Panc1 (cell line): ENCODE data around the gene AMDHD1.

Experiments used
- CTCF ChIP-seq: fragments of 450-650 bp; IDR thresholded peaks from 2 replicates; pipeline ENCODE4 v1.5.1; 2017; ENCODE audit warnings: mild to moderate bottlenecking
- POLR2AphosphoS5 ChIP-seq: IDR thresholded peaks from 2 replicates; pipeline ENCODE4 v1.6.1; 2012; ENCODE audit warnings: mild to moderate bottlenecking, low read depth, low read length, moderate library complexity
- TCF7L2 ChIP-seq: IDR thresholded peaks from 2 replicates; pipeline ENCODE4 v1.6.1; 2011; ENCODE audit warnings: mild to moderate bottlenecking, low read depth, low read length, inconsistent platforms
- TF ChIP-seq, protein P1 (sequence below), 2 experiments: IDR thresholded peaks; 2 replicates each; pipeline ENCODE4 v1.6.1; 2011 to 2012; ENCODE audit warnings: low read depth in 2 of 2, control low read depth in 1 of 2, low read length in 1 of 2, mild to moderate bottlenecking in 1 of 2, moderate library complexity in 1 of 2; ENCODE audit not compliant: insufficient read depth in 1 of 2

- TF ChIP-seq CTCF (no peak), TCF7L2 (no peak), POLR2AphosphoS5 (no peak)
- TF ChIP-seq, protein P1, sequence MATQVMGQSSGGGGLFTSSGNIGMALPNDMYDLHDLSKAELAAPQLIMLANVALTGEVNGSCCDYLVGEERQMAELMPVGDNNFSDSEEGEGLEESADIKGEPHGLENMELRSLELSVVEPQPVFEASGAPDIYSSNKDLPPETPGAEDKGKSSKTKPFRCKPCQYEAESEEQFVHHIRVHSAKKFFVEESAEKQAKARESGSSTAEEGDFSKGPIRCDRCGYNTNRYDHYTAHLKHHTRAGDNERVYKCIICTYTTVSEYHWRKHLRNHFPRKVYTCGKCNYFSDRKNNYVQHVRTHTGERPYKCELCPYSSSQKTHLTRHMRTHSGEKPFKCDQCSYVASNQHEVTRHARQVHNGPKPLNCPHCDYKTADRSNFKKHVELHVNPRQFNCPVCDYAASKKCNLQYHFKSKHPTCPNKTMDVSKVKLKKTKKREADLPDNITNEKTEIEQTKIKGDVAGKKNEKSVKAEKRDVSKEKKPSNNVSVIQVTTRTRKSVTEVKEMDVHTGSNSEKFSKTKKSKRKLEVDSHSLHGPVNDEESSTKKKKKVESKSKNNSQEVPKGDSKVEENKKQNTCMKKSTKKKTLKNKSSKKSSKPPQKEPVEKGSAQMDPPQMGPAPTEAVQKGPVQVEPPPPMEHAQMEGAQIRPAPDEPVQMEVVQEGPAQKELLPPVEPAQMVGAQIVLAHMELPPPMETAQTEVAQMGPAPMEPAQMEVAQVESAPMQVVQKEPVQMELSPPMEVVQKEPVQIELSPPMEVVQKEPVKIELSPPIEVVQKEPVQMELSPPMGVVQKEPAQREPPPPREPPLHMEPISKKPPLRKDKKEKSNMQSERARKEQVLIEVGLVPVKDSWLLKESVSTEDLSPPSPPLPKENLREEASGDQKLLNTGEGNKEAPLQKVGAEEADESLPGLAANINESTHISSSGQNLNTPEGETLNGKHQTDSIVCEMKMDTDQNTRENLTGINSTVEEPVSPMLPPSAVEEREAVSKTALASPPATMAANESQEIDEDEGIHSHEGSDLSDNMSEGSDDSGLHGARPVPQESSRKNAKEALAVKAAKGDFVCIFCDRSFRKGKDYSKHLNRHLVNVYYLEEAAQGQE (IDR thresholded peaks at IDR 0.05; ENCODE audit: insufficient read depth in 1 of 2, low read depth in 2 of 2, low read length in 1 of 2), result no peak
These were observed 23.2 kb downstream of the AMDHD1 start for GRCh38 chr12:95966287-95966870.
